AG08395 (cell line): ENCODE measurements around the gene ACSBG1.
A peak's percentile ranks its signal among the peaks of the same experiment; 100 is the strongest.

Experiments
- DNase-seq: peaks from one replicate; pipeline ENCODE4 v3.0.0; 2012; ENCODE audit warnings: mixed read lengths, low spot score

Gene ACSBG1

GRCh38 chr15:78222745-78223395, 11.5 kb downstream of the ACSBG1 start:
- DNase-seq: no peak

DNA sequence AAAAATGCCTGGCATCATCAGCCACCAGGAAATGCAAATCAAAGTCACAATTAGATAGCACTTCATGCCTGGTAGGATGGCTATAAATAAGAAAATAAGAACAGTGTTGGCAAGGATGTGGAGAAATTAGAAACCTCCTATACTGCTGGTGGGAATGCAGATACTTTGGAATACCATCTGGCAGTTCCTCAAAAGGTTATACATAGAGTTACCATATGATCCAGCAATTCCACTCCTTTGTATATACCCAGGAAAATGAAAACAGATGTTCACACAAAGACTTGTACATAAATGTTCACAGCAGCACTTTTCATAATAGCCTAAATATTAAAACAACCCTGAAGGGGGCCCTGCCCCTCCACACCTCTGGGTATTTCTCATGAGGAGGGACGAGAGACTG, 13.7 kb downstream of the ACSBG1 start:
- no peak for DNase-seq

DNA sequence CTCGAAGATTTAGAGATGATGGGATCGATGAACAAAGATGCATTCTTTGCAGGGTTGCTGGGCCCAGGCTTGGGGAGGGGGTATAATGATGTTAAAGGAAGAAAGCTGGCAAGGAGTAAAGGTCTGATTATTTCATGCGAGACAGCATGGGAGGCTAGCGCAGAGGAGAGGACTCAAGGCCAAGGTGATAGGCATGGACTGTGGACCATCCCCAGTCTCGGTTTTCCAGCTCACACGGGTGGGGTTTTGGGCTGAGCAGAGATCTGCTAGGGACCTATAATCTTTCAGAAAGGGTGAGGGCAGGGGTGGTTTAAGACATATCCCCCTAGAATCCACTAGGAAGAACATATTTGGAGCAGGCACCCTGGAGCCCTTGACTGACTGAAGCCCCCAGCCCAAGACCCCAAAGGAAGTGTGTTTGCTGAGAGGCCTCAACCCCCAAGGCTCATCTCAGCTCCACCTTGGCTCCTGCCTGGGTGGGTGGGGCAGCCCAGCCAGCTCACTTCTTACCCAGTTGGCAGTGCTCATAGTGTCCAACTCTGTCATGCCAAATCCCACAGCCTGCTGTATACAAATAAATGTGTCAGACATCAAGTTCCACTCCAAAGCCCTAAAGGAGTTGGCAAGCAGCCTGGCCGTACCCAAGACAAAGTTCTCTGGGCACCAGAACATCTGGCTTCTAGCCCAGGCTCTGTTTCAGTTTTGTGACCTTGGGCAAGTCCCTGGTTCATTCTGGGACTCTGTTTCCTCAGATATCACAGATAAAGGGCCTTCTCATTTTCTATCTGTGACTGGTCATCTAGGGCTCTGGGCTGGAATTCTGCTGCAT, 17.9 kb downstream of the ACSBG1 start:
- DNase-seq: peak; percentile 28

GRCh38 chr15:78213956-78214355, 20.4 kb downstream of the ACSBG1 start:
- DNase-seq: no peak

GRCh38 chr15:78213425-78213750, 21.0 kb downstream of the ACSBG1 start:
- no peak for DNase-seq

GRCh38 chr15:78212546-78213424, 21.6 kb downstream of the ACSBG1 start:
- DNase-seq: peak; percentile 92

- DNase-seq: no peak
These were observed 22.4 kb downstream of the ACSBG1 start for GRCh38 chr15:78212008-78212407.

DNA sequence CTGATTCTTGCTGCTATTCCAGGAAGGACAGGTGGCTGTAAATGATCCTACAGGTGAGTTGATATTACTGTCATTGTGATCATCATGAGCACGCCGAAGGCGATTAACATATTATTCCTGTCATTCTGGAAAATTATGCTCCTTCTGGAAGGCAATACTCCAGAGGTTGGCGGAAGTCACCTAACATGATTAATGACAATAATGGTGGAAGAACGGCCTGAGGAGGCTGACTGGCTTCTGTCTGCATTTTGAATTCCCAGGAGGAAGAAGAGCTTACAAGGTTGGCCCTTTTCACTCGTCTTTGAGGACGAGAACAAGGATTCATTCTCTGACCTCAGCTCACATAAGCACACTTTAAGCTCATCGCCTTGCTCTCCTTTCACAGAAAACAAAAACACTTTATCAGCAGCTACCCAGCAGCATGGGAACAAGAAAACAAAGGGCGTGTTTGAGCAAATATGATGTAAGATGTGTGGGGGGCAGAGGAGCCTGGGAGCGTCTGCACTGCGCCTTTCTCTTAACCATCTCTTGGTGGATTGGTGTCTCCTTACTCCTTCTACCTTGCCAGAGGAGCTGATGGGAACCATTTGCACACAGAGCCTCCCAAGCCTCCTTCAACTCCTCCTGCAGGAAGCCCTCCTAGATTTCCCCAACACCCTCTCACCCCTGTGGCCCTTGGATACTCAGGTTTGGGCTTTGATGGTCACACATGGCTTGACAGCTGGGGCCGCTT, 23.0 kb downstream of the ACSBG1 start:
- DNase-seq: no peak

GRCh38 chr15:78210349-78210717, 24.0 kb downstream of the ACSBG1 start:
- no peak for DNase-seq

DNA sequence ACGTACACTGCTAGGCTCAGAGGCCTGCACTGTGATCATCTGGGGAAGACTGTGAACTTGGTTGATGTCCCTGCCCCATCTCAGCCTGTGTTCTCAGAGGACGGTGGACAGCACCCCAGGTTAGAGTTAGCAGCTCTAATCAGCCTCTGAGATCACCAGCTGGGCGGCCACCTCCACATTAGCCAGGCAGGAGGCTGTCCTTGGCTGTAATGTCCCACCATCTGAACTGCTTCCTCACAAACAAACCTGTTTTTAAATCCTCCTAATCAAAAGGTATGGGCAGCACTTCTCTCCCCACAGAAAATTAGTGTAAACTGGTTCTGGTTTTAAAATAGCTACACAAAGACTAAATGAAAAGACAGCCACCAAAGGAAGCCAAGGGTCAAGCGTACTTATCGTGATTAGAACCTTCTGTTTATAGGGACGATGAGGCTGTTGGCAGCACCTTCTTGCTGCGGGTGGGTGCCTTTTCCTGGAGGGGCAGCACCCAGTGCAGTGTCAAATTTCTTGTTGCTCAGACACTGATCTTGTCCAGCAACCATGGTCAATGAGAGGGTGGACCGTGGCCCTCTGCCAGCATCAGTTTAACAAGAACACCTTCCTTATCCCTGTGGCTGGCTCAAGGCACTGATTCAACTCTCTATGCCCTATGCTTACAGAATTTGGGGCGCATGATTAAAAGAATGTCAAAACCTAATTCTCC, 24.6 kb downstream of the ACSBG1 start:
- no peak for DNase-seq

GRCh38 chr15:78208887-78209645, 25.3 kb downstream of the ACSBG1 start:
- peak; percentile 28 for DNase-seq

DNA sequence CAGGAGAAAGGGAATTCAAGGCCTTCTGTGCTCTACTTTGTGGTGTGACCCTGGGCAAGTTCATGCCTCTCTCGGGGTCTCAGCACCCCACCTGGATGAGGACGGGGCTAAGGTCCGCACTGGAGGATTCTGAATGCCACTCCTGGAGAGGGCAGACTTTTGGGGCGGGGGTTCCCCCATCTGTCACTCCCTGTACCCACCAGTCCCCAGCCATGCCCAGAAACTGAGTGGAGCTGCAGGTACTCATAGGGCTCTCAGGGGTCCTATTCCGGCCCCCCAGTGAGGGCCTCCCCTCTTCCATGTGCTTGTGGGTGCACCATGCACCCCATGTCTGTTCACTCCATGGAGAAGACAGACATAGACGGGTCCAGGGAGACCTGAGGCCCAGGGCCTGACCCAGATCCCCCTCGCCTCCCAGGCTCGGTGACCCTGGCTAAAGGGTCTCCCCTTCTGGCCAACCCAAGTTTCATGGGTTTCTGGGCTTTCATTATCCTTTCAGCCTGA, 26.0 kb downstream of the ACSBG1 start:
- no peak for DNase-seq

- DNase-seq: no peak
These were observed 26.6 kb downstream of the ACSBG1 start for GRCh38 chr15:78207641-78208340.

DNA sequence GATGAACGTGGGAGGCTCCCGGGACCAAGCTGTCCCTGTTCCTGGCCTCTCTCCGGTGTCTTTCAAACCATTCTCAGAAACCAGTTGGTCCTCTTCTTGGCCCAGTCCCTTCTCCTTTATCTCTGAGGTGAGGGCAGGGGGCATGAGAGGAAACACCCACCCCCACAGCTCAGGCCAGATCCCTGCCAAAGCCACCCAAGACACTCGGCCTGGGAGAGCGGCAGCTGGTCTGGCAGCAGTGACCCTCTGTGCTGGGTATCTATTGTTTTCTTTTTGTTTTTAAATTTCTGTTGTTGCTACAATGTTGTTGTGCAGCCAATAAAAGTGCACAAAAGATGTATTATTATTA, 27.3 kb downstream of the ACSBG1 start:
- DNase-seq: no peak

- DNase-seq: peak; percentile 43
These were observed 27.8 kb downstream of the ACSBG1 start for GRCh38 chr15:78206326-78207109.

- no peak for DNase-seq
These were observed 28.5 kb downstream of the ACSBG1 start for GRCh38 chr15:78205856-78206255.

DNA sequence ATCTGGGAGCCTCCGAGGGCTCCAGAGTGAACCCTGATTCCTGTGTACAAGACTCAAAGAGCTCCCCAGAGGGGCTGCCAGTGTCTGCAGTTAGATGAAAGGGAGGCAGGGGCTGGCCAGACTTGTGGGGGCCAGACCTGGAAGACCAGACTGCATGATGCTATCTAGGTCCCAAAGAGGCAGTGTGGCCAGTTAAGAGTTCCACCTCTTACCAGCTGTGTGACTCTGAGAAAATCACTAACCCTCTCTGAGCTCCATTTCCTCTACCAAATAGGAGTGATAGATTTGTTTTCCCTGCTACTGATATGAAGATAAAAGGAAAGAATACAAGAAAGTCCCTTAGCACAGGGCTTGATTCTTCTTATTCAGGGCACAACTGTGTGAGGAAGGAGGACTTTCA, 29.0 kb downstream of the ACSBG1 start:
- DNase-seq: no peak

DNA sequence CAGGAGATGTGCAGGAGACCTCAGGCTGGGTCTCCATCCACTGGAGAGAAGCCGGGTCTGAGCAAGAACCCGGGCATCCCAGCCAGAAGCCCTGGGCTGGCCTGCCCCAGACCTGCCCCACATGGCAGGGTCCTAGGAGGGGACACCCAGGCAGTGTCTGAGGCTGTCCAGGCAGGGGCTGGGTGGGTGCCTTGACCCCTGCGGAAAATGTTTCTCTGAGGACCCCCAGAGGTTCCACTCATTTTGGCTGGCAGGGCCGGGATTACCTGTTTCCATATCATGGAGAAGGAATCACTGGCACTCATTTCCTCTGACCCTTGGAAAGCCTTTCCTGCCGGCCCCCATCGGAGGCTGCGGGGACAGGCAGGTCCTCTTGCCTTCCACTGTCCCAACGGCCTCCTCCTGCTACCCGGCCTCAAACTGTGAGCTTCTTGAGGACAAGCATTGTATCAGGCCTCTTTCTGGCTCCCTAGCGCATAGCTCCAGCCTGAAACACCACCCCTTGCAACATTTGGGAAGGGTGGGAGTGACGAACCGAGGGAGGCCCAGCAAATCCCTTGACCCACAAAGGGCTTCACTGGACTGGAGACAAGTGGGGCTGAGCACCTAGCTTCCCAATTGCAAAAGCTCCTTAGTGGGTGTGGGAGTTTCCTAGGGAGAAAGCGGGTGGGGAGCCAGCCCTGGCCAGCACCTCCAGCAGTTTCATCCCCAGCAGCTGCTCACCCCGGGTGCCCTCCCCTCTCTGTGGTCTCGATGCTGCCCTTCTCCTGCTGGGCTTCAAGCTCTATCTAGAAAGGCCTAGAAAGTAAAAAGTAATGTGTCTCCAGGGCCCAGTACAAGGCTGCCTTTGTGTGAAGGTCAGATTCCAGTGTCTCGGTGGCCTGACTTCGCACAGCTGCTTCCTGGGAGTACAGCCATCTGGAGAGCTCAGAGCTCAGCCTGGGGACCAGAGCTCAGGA, 29.7 kb downstream of the ACSBG1 start:
- no peak for DNase-seq
